Esophagus (tissue), 2 donors: ENCODE results near the gene TM9SF3. TPM values are rescaled to one million over a fixed set of nuclear protein-coding genes. Genes with fewer than 3 reads are reported as not detected.
A peak's percentile ranks its signal among the peaks of the same experiment; 100 is the strongest.

ENCODE experiments used
- H3K27ac ChIP-seq, 2 donors: one replicate each; pipeline ENCODE4 v1.5.1; 2013; ENCODE audit warnings: low read depth in 2 of 2, mild to moderate bottlenecking in 2 of 2, inconsistent platforms in 1 of 2, low read length in 1 of 2, moderate library complexity in 1 of 2
- H3K27me3 ChIP-seq, 2 donors: one replicate each; pipeline ENCODE4 v1.6.1; 2013; ENCODE audit warnings: low read length in 2 of 2, control low read depth in 1 of 2, mild to moderate bottlenecking in 1 of 2; ENCODE audit not compliant: insufficient read depth in 2 of 2, control insufficient read depth in 1 of 2
- H3K36me3 ChIP-seq, 2 donors: one replicate each; pipeline ENCODE4 v1.6.1; 2013; ENCODE audit warnings: low read length in 1 of 2; ENCODE audit not compliant: control insufficient read depth in 2 of 2, insufficient read depth in 2 of 2
- H3K4me1 ChIP-seq, 2 donors: one replicate each; pipeline ENCODE4 v1.6.1; 2013; ENCODE audit warnings: low read length in 1 of 2; ENCODE audit not compliant: control insufficient read depth in 2 of 2, insufficient read depth in 2 of 2
- H3K4me3 ChIP-seq, 2 donors: one replicate each; pipeline ENCODE4 v1.5.1; 2013; ENCODE audit warnings: low read length in 2 of 2, mild to moderate bottlenecking in 2 of 2, low read depth in 1 of 2, moderate library complexity in 1 of 2
- H3K9me3 ChIP-seq, 2 donors: one replicate each; pipeline ENCODE4 v1.6.1; 2013; ENCODE audit warnings: mild to moderate bottlenecking in 2 of 2, low read depth in 1 of 2, low read length in 1 of 2, moderate library complexity in 1 of 2; ENCODE audit not compliant: control insufficient read depth in 2 of 2, insufficient read depth in 1 of 2
- WGBS, 2 donors: extraction: QIAGEN DNeasy Blood & Tissue Kit; methylation state at CpG; one replicate each; pipeline ENCODE4 v1.1.7; 2013; 5-methylcytosine and 5-hydroxymethylcytosine counted together
- polyA plus RNA-seq, 2 donors: library from polyadenylated mRNA; stranded (reverse); fragments of 200-250 nt; gene quantifications; one replicate each; pipeline ENCODE4 v1.2.3, GENCODE V29; 2013
- donor health status: healthy with polysubstance abuse.
- donor health status: Bipolar disorder and iron deficiency.

The TM9SF3 gene
- polyA plus RNA-seq, 2 donors: 21.0 to 29.6 TPM

- Histone ChIP-seq H3K4me1 (peaks cover 0 to 3% of the 10 kb centered on the region in 2 donors), H3K9me3 (no peaks in the 10 kb centered on the region), H3K27ac (no peak overlapping the region), H3K36me3 (no peaks in the 10 kb centered on the region), H3K27me3 (no peaks in the 10 kb centered on the region), H3K4me3 (no peak overlapping the region)
- WGBS, 2 donors: 87 to 88% methylated on average over 1 of the region's 1 CpG
Observed at GRCh38 chr10:96606946-96607345, 20.1 kb upstream of the TM9SF3 start.

GRCh38 chr10:96606216-96606615 lies 19.4 kb upstream of the TM9SF3 start:
- H3K9me3 ChIP-seq: no peaks in the 10 kb centered on the region
- WGBS, 2 donors: 84 to 89% methylated on average over 4 of the region's 4 CpGs
- no peak overlapping the region for H3K27ac ChIP-seq
- no peaks in the 10 kb centered on the region for H3K36me3 ChIP-seq
- H3K4me3 ChIP-seq: no peak overlapping the region
- H3K27me3 ChIP-seq: no peaks in the 10 kb centered on the region
- peaks cover 0 to 3% of the 10 kb centered on the region in 2 donors for H3K4me1 ChIP-seq

GRCh38 chr10:96600337-96600736 lies 13.5 kb upstream of the TM9SF3 start:
- Histone ChIP-seq H3K4me3 (no peak overlapping the region), H3K9me3 (no peaks in the 10 kb centered on the region), H3K27ac (no peak overlapping the region), H3K27me3 (no peaks in the 10 kb centered on the region), H3K36me3 (no peaks in the 10 kb centered on the region), H3K4me1 (no peaks in the 10 kb centered on the region)
- WGBS, 2 donors: 47 to 54% methylated on average over 4 of the region's 4 CpGs

GRCh38 chr10:96598846-96599245 lies 12.0 kb upstream of the TM9SF3 start:
- Histone ChIP-seq H3K4me1 (no peaks in the 10 kb centered on the region), H3K27ac (no peak overlapping the region), H3K36me3 (no peaks in the 10 kb centered on the region), H3K27me3 (no peaks in the 10 kb centered on the region), H3K4me3 (no peak overlapping the region), H3K9me3 (no peaks in the 10 kb centered on the region)
- 77 to 79% methylated on average over 4 of the region's 4 CpGs for WGBS, 2 donors

GRCh38 chr10:96596422-96597407 lies 9.9 kb upstream of the TM9SF3 start:
- H3K36me3 ChIP-seq: no peaks in the 10 kb centered on the region
- 36 to 38% methylated on average over 1 of the region's 1 CpG for WGBS, 2 donors
- H3K27ac ChIP-seq: no peak overlapping the region
- no peak overlapping the region for H3K4me3 ChIP-seq
- H3K4me1 ChIP-seq: no peaks in the 10 kb centered on the region
- H3K27me3 ChIP-seq: no peaks in the 10 kb centered on the region
- H3K9me3 ChIP-seq: no peaks in the 10 kb centered on the region

GRCh38 chr10:96595741-96596140 lies 8.9 kb upstream of the TM9SF3 start:
- Histone ChIP-seq H3K9me3 (no peaks in the 10 kb centered on the region), H3K4me1 (no peaks in the 10 kb centered on the region), H3K27ac (no peak overlapping the region), H3K4me3 (no peak overlapping the region), H3K36me3 (no peaks in the 10 kb centered on the region), H3K27me3 (no peaks in the 10 kb centered on the region)
- WGBS, 2 donors: 96% methylated on average over 4 of the region's 4 CpGs

GRCh38 chr10:96591946-96592345 lies 5.1 kb upstream of the TM9SF3 start:
- no peak overlapping the region for H3K4me3 ChIP-seq
- no peaks in the 10 kb centered on the region for H3K27me3 ChIP-seq
- no peak overlapping the region for H3K27ac ChIP-seq
- no peaks in the 10 kb centered on the region for H3K4me1 ChIP-seq
- WGBS, 2 donors: 80 to 83% methylated on average over 1 of the region's 1 CpG
- no peaks in the 10 kb centered on the region for H3K36me3 ChIP-seq
- no peaks in the 10 kb centered on the region for H3K9me3 ChIP-seq

- 51 to 58% methylated on average over 5 of the region's 5 CpGs for WGBS, 2 donors
- Histone ChIP-seq H3K4me3 (no peak overlapping the region), H3K9me3 (no peaks in the 10 kb centered on the region), H3K27ac (no peak overlapping the region), H3K36me3 (no peaks in the 10 kb centered on the region), H3K4me1 (no peaks in the 10 kb centered on the region), H3K27me3 (no peaks in the 10 kb centered on the region)
Observed at GRCh38 chr10:96588616-96589419, 2.0 kb upstream of the TM9SF3 start.

- no peaks in the 10 kb centered on the region for H3K9me3 ChIP-seq
- H3K36me3 ChIP-seq: no peaks in the 10 kb centered on the region
- H3K4me1 ChIP-seq: no peaks in the 10 kb centered on the region
- WGBS, 2 donors: 15 to 24% methylated on average over 4 of the region's 4 CpGs
- peak overlapping the region in 1 of 2 donors; percentile 99 for H3K27ac ChIP-seq
- H3K4me3 ChIP-seq: peak overlapping the region in 1 of 2 donors; percentile 97
- H3K27me3 ChIP-seq: no peaks in the 10 kb centered on the region
Observed at GRCh38 chr10:96588060-96588554, 1.3 kb upstream of the TM9SF3 start.
